OCI-LY7 (cell line): ENCODE results near the gene SHISAL2A.

ENCODE experiments used
- CTCF ChIP-seq: fragments of 200-600 bp; sonication (generic); conservative IDR thresholded peaks from 2 replicates; pipeline ENCODE4 v1.5.1; 2014; ENCODE audit warnings: mild to moderate bottlenecking, antibody characterized with exemption, low read length, moderate library complexity, mixed read lengths
- EZH2phosphoT487 ChIP-seq: fragments of 200-600 bp; sonication (generic); IDR thresholded peaks from 2 replicates; pipeline ENCODE4 v1.6.1; 2018; ENCODE audit warnings: low read depth, borderline replicate concordance, mild to moderate bottlenecking, mixed run types, antibody characterized with exemption, low read length, moderate library complexity, mixed read lengths

GRCh38 chr1:52679498-52679897 is 46.5 kb downstream of the SHISAL2A start:
- TF ChIP-seq CTCF (no peak), EZH2phosphoT487 (no peak)
